Measurements from ENCODE around the gene ZNF830.
"Not testable (repeated sequence)": the region's sequence is repeated elsewhere in the genome, so short reads cannot be mapped to it uniquely, and the experiment has no call there.

Gene ZNF830

GRCh38 chr17:34961093-34961911, at the start of gene ZNF830, which contains the start of gene CCT6B:
ZNF830 (plus strand) TSS chr17:34961540; CDS start chr17:34961567, 27 bp downstream.
CCT6B (minus strand) TSS chr17:34961460; CDS start chr17:34961393, 67 bp downstream.
- H4K20me1 ChIP-seq: no peaks in the 10 kb centered on the region
- H3K4me3 ChIP-seq: peak within 1 kb of the TSS; percentile 89
- H3K9ac ChIP-seq: peak within 1 kb of the TSS; percentile 92
- peak within 1 kb of the TSS; percentile 95 for H3K27ac ChIP-seq
- no peaks in the 10 kb centered on the region for H3K9me3 ChIP-seq
- TF ChIP-seq Cebpa-rat (IDR thresholded peaks at IDR 0.05): no peak
- no peaks in the 10 kb centered on the region for H3K27me3 ChIP-seq
- H3K4me1 ChIP-seq: peaks cover 24% of the 10 kb centered on the region
- H3K4me2 ChIP-seq: peak within 1 kb of the TSS; percentile 90
- H3K36me3 ChIP-seq: peaks cover 23% of the 10 kb centered on the region

DNA sequence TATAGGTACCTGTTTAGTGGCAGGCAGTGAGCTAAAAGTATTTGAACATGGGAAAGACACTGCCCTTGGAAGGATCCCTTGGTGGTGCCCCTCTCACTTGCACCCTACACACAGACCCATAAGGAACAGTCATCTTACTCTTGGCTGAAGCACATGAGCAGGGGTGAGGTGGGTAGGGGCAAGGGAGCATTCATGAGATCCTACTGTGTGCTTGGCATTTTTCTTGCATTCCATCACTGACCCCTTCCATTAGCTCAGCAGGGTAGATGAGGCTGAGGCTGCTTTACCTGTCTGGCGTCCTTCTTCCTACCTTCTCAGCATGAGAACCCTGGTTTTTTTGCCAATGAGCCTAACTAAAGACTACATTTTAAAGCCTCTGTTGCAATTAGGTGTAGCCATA, 48.3 kb upstream of the ZNF830 start:
- Histone ChIP-seq H3K9ac (no peak overlapping the region), H3K4me1 (peaks cover 4% of the 10 kb centered on the region; the same call in 1 of the 2 replicates), H3K27ac (no peak overlapping the region), H3K36me3 (no peaks in the 10 kb centered on the region), H4K20me1 (no peaks in the 10 kb centered on the region), H3K27me3 (no peaks in the 10 kb centered on the region), H3K9me3 (no peaks in the 10 kb centered on the region), H3K4me3 (no peak overlapping the region), H3K4me2 (no peak overlapping the region)
- no peak for TF ChIP-seq Cebpa-rat (IDR thresholded peaks at IDR 0.05)

DNA sequence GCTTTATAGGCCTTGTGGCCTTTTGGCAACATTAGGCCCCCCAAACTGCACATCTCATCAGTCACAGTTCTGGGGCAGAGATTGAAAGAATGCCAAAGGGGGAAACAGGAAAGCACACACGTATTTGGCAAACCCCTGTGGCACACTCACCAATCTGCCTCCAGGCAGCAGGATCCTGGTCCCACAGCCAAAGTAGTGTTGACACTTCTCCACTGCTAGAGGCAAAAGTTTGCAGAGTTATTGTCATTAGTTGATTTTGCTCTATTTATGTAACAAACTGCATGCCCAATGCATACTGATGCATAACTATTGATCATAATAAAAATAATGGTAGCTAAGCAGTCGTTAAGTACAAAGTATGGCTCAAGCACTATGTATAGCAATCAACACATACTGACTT, 45.2 kb upstream of the ZNF830 start:
- no peak for TF ChIP-seq Cebpa-rat (IDR thresholded peaks at IDR 0.05)
- H3K27ac ChIP-seq: no peak overlapping the region

GRCh38 chr17:34917381-34917780, 44.0 kb upstream of the ZNF830 start:
- no peak overlapping the region for H3K27ac ChIP-seq
- H3K27me3 ChIP-seq: no peaks in the 10 kb centered on the region
- no peaks in the 10 kb centered on the region for H3K36me3 ChIP-seq
- H3K9ac ChIP-seq: no peak overlapping the region
- TF ChIP-seq Cebpa-rat (IDR thresholded peaks at IDR 0.05): no peak
- no peaks in the 10 kb centered on the region for H3K9me3 ChIP-seq
- peaks cover 4% of the 10 kb centered on the region; the same call in 1 of the 2 replicates for H3K4me1 ChIP-seq
- no peak overlapping the region for H3K4me2 ChIP-seq
- no peaks in the 10 kb centered on the region for H4K20me1 ChIP-seq
- no peak overlapping the region for H3K4me3 ChIP-seq

More for the DNA sequence above, 45.2 kb upstream of the ZNF830 start:
- H3K36me3 ChIP-seq: no peaks in the 10 kb centered on the region
- H3K4me3 ChIP-seq: no peak overlapping the region
- H3K9ac ChIP-seq: no peak overlapping the region
- H4K20me1 ChIP-seq: no peaks in the 10 kb centered on the region
- H3K27me3 ChIP-seq: no peaks in the 10 kb centered on the region
- no peaks in the 10 kb centered on the region for H3K9me3 ChIP-seq
- peaks cover 4% of the 10 kb centered on the region; the same call in 1 of the 2 replicates for H3K4me1 ChIP-seq
- no peak overlapping the region for H3K4me2 ChIP-seq

DNA sequence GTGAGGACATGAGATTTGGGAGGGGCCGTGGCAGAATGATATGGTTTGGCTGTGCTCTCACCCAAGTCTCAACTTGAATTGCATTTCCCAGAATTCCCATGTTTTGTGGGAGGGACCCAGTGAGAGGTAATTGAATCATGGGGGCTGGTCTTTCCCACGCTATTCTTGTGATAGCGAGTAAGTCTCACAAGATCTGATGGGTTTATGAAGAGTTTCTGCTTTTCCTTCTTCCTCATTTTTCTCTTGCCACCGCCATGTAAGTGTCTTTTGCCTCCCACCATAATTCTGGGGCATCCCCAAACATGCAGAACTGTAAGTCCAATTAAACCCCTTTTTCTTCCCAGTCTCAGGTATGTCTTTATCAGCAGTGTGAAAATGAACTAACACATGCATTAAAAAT, 40.7 kb upstream of the ZNF830 start:
- Histone ChIP-seq H4K20me1 (no peaks in the 10 kb centered on the region), H3K36me3 (no peaks in the 10 kb centered on the region), H3K4me3 (no peak overlapping the region), H3K4me2 (no peak overlapping the region), H3K9ac (no peak overlapping the region), H3K27ac (no peak overlapping the region), H3K9me3 (no peaks in the 10 kb centered on the region), H3K27me3 (no peaks in the 10 kb centered on the region), H3K4me1 (peaks cover 4% of the 10 kb centered on the region; the same call in 1 of the 2 replicates)
- TF ChIP-seq Cebpa-rat (IDR thresholded peaks at IDR 0.05): no peak

- Histone ChIP-seq H4K20me1 (no peaks in the 10 kb centered on the region), H3K27me3 (no peaks in the 10 kb centered on the region), H3K36me3 (no peaks in the 10 kb centered on the region), H3K27ac (no peak overlapping the region), H3K9me3 (no peaks in the 10 kb centered on the region), H3K4me1 (no peaks in the 10 kb centered on the region), H3K4me2 (no peak overlapping the region), H3K9ac (no peak overlapping the region), H3K4me3 (no peak overlapping the region)
- no peak for TF ChIP-seq Cebpa-rat (IDR thresholded peaks at IDR 0.05)
Observed at GRCh38 chr17:34926661-34927060, 34.7 kb upstream of the ZNF830 start.

- no peak for TF ChIP-seq Cebpa-rat (IDR thresholded peaks at IDR 0.05)
- H3K4me1 ChIP-seq: no peaks in the 10 kb centered on the region
- no peaks in the 10 kb centered on the region for H4K20me1 ChIP-seq
- H3K9me3 ChIP-seq: no peaks in the 10 kb centered on the region
- H3K4me3 ChIP-seq: no peak overlapping the region
- H3K27ac ChIP-seq: no peak overlapping the region
- H3K4me2 ChIP-seq: no peak overlapping the region
- H3K9ac ChIP-seq: no peak overlapping the region
- no peaks in the 10 kb centered on the region for H3K36me3 ChIP-seq
- H3K27me3 ChIP-seq: no peaks in the 10 kb centered on the region
Observed at GRCh38 chr17:34930283-34930682, 31.1 kb upstream of the ZNF830 start.

GRCh38 chr17:34950780-34951179, 10.6 kb upstream of the ZNF830 start:
- H4K20me1 ChIP-seq, H3K27ac ChIP-seq, H3K4me3 ChIP-seq, H3K36me3 ChIP-seq, H3K9me3 ChIP-seq, H3K9ac ChIP-seq, H3K4me1 ChIP-seq, H3K27me3 ChIP-seq, H3K4me2 ChIP-seq: not testable (repeated sequence)

GRCh38 chr17:34958438-34958837, 2.9 kb upstream of the ZNF830 start:
- Histone ChIP-seq H3K4me3 (no peak overlapping the region), H3K9ac (no peak overlapping the region), H3K9me3 (no peaks in the 10 kb centered on the region), H3K4me2 (no peak overlapping the region), H3K27ac (no peak overlapping the region), H3K27me3 (no peaks in the 10 kb centered on the region), H4K20me1 (no peaks in the 10 kb centered on the region), H3K4me1 (peaks cover 19% of the 10 kb centered on the region), H3K36me3 (peaks cover under 1% of the 10 kb centered on the region; the same call in 1 of the 2 replicates)
- no peak for TF ChIP-seq Cebpa-rat (IDR thresholded peaks at IDR 0.05)

DNA sequence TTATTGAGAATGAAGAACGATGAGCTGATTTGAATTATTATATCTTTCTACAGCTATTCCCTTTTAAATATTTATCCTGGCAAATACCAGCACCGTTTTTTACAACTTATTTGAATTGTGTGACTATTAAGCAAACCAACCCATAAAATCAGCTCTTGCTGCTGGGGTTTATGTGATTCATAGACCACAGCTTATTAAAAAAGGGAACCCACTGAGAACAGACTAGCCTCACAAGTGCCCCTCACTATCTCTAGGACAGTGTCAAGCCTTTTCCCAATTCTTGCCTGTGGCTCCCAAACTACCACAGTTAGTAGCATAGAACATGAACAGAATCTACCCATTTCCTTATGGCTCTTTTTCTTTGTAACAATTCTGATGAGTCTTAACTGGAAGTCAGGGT, 12.8 kb downstream of the ZNF830 start:
- TF ChIP-seq Cebpa-rat (IDR thresholded peaks at IDR 0.05): no peak
- H4K20me1 ChIP-seq: no peaks in the 10 kb centered on the region
- no peak overlapping the region for H3K27ac ChIP-seq
- H3K36me3 ChIP-seq: no peaks in the 10 kb centered on the region; the same call in 1 of the 2 replicates
- no peak overlapping the region for H3K9ac ChIP-seq
- peaks cover 12% of the 10 kb centered on the region for H3K4me1 ChIP-seq
- no peaks in the 10 kb centered on the region for H3K9me3 ChIP-seq
- H3K27me3 ChIP-seq: no peaks in the 10 kb centered on the region
- H3K4me2 ChIP-seq: no peak overlapping the region
- H3K4me3 ChIP-seq: no peak overlapping the region
